Measurements from ENCODE around the gene ITIH4.

ITIH4 gene

DNA sequence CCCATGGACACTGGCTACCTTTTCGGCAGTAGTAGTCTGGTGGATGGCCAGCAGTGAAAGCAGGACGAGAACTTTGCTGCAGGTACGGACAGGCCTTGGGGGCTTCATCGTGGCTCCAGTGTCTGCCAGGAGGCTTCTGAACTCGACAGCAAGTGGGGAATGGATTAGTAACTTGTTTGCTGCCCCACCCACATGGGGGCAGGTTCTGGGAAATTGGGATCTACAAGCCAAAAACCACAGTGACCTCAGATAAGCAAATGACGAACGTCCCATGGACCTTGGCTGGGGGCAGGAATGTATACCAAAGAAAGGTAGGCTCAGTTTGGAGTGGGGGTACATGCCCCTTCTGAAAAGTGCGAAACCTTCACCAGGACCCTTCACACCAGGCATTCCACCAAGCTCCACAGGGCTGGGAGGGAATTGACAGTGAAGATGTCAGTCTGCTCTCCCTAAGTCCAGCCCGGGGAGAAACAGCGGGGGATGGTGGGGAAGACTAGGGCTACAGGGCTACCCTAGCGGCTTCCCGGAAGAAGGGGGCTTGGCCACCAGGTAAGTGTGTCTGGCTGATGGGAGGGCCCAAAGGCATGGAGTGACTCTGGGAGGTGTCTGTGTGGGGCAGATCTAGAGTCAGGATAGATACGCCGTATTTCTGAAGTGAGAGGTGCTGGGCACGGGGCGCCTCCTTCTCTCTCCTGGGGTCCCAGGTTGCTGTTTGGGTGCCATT is at the start of gene ITIH4:
ITIH4 (minus strand) TSS at position 138 of the 724 bp plus-strand sequence; CDS start at position 108, 30 bp downstream.
- no peak for DNase-seq

DNA sequence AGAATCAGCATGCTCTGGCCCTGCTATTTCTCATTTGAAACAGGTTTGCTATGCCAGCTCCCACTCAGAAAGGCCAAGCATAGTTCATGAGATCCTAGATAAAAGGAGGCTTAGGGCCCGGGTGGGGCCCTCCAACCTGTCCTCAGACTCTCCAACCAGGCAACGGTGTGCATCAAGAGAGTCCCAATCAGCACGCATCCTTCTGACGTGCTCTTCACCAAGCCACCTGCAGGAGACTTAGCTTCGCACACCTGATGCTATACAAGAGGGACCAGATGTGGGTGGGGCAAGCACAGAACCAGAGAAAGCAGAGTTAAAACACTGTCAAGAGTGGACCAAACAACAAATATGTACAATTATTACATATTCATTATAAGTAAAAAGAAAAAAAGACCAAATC is 49.6 kb upstream of the ITIH4 start:
- no peak for DNase-seq

DNA sequence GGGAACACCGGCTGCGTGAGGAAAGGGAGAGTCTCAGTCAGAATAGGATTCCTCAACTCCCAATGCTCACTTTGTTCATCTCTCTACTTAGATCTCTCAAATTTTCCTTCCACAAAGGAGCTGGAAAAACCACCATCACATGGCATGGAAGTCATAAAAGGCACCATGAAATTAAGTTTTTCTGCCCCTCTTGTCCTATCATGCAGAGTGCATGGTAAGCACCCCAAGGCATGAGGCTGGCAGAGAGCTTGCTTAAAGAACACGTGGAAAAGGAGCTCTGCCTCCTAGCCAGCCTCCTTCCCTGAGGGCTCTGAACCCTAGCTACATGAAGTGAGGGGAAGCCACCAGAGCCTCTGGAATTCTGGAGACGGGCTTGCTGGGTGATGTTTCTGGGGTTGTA is 49.1 kb upstream of the ITIH4 start:
- no peak for DNase-seq

DNA sequence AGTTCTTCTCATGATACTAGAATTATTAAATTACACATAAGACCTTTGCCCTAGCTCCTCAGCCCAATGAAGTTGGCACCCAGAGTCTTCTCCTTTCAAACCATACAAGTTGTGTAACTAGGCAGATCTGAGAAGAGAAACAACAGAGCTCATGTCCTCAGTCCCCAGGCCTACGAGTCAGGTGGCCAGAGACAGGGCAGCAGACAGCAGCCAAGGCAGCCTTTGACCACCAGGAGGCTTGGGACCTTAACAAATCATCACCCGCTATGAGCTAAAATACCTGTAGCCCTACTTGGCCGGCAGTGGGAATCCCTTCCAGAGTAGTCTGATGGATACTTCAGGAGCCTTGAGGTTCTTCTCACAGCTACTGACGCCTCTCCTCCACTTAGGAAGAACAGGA is 48.6 kb upstream of the ITIH4 start:
- DNase-seq = no peak

DNA sequence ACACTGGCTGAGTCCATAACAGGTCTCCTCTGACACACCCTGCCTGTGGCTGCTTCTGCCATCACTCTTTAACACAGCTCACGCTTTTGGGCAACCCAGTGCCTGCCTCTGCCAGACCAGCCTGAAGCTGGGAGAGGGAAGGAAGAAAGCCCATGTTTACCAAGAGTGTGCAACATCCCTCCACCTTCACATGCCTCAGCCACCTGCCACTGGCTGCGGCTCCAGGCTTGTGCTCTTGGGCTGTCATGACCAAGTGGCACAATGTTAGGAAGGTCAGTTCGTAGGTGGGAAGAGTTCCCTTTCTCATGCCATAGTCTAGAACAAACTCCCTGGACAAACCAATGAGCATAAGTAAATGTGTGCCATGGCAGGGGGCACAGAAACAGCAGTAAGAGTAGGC is 46.6 kb upstream of the ITIH4 start:
- DNase-seq = no peak

DNA sequence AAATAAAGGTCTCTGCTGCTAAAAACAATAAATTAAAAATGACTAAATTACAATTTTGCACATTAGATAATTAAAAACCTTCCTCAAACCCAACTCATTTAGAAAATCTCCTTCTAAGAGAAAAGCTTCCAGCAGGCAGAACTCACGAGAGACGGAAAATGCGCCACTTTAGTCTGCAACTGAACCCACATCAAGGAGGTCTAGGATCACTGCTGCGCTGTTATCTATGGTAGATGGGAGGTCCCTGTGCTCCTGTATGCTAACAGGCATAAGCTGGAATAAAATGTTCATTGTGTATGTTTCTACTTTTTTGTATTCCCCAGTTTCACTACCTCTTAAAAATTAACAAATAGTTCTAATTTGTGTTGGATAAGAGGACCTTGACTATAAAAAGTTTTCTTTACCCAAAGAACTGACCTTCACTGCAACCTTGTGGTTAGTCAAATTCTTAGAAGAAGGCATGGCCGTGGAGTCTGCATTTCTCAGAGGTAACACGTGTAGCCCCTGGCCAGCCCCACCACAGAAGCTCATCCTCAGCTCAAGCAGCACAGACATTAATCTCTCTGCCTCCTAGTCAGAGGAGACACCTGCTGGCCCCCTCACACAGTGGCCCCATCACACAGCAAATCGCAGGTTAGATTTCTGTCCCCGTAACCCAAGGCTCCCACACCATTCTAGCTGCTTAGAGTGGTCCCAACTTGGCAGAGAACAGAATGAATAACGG is 44.6 kb upstream of the ITIH4 start:
- no peak for DNase-seq

DNA sequence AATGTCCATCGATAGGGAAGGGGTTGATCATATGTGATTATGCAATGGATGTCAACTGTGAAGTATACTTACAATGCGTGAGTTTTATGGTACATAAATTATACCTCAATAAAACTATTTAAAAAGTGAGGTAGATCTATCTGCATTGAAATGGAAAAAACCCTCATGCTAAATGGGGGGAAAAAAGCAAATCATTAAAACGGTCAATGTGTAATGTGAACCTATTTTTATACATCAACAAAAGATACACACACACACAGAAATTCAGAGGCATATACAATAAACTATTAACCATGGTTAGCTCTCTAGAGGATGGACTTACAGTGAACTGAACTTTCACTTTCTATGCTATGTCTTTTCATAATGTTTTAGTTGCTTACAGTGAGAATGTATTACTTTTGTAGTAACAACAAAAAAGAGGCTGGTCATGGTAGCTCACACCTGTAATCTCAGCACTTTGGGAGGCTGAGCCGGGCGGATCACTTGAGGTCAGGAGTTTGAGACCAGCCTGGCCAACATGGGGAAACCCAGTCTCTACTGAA is 43.8 kb upstream of the ITIH4 start:
- no peak for DNase-seq

DNA sequence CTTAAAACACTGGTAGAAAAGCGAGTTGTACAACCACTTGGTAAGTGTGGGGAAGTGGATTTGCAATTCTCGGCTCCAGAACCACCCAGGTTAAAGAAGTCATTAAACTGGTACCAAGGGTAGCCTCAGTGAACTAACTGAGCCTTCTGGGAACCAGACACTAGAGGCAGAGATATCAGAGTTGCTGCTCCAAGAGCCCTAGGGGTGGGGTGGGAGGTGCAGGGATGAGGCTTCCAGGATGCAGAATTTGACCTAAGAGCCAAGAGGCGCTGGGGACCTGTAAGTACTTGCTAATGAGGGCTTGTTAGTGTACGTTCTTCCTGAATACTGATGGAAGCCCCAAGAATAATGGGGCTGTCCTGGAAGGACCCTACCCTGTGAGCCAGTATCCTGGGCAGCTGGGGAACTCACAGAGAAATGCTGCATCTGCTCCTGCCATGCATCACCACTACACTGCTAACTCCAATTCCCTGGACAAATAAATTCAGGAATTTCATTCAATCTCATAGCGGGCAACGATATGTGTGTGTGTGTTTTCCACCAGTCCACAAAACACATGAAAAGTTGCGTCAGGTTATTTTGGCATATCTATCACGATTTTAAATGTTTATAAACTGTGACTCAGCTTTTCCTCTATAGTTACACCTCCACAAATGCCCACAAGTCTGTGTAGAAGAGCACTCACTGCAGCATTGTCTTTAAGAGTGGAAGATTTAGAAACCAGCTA is 43.1 kb upstream of the ITIH4 start:
- DNase-seq = no peak

DNA sequence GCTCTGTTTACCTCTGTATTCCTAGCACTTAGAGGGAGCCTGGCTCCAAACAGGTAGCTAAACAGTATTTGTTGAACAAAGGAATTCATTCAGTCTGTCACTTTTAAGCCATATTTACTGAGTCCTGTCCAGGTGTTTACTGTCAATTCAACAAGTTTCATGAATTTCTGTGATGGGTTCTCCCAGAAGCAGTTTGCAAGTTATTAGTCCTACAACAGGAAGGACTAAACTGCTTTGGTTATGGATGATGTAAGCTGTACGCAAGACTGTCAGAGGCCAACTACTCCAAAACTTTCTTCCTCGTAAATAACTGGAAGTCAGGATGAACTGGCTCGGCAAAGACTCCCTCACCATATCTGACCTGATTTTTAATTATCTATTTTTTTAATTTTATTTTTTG is 41.8 kb upstream of the ITIH4 start:
- no peak for DNase-seq

DNA sequence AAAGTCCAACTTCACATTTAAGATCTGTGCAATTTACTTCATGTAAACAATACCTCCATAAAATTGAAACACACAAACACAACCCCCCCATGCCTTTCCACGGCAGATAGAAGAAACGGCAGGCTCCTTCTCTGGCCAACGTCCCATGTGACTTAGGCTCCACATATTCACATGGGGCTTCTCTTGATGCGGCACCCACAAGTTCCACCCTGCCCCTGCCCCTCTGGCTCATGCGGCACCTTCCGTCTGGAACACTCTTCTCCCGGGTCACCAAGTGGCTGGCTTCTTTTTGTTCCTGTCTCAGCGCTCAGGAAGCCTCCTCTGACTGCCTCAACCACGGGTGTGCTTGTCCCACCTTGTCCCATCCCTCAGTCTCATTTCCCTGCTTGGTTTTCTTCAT is 41.3 kb upstream of the ITIH4 start:
- no peak for DNase-seq

DNA sequence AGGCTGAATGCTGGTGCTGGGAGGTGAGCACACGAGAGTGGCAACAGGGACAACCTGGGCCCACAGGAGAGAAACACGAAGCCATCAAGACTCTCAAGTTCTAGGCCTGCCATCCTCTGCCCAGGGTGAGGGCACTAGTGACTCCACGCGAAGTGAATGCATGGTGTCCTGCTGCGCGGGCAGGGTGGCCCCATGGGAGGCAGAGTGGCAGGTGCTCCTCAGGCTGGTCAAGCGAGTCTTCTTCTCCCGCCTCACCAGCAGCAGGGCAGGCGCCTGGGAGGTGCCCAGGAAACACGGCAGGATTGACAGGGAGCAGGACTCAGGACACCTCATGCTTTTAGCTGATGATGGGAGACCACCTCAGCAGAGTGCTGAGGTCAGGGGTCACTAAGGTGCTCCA is 40.0 kb upstream of the ITIH4 start:
- no peak for DNase-seq

DNA sequence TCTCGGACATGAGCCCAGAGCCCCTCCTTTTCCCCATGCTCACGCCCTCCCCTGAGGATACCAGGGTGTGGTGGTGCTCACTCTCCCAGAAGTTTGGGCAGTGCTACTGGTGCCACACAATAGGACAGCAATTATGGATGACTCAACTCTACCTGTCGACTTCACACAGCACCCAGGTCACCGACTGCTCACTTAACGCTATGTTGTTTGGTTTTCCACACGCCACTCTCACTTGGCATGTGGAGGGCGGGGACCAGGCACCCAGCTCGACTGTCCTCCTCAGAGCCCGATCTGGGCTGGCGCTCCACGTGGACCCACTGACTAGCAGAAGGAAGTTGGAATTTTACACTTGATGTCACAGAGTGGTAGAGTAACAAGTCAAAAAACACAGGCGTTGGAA is 36.0 kb upstream of the ITIH4 start:
- DNase-seq = no peak

DNA sequence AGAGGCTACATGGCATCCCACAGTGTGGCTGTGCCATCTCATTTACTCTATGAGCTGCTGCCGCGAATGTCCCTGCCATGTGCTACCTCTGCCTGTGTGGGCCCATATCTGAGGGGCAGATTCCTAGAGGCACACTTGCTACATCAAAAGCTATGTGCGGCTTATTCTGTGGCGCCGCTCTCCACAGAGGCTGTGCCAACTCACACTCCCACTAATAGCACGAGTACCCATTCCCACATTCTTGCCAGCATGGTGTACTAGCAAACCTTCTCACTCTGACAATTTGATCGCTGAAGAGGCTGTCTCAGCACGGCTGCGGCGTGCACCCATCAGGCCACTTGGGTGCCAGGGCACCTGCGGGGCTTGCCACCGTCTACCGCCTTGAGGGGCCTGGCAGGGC is 35.5 kb upstream of the ITIH4 start:
- no peak for DNase-seq

DNA sequence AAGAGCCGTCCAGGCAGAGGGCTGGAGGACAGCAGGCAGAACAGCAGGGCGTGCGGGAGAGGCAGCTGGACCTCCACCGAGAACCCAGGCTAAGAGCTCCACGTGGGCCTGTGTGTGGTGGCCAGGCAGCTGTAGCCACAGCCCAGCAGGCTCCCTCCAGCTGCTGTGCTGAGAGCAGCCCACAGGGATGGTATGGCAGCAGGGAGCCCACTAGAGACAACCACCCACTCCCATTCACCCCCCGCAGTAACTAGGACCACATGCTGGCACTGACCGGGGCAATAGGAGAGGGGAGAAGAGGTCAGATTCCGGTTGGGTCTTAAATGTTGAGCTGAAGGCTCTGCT is 29.9 kb upstream of the ITIH4 start:
- no peak for DNase-seq

DNA sequence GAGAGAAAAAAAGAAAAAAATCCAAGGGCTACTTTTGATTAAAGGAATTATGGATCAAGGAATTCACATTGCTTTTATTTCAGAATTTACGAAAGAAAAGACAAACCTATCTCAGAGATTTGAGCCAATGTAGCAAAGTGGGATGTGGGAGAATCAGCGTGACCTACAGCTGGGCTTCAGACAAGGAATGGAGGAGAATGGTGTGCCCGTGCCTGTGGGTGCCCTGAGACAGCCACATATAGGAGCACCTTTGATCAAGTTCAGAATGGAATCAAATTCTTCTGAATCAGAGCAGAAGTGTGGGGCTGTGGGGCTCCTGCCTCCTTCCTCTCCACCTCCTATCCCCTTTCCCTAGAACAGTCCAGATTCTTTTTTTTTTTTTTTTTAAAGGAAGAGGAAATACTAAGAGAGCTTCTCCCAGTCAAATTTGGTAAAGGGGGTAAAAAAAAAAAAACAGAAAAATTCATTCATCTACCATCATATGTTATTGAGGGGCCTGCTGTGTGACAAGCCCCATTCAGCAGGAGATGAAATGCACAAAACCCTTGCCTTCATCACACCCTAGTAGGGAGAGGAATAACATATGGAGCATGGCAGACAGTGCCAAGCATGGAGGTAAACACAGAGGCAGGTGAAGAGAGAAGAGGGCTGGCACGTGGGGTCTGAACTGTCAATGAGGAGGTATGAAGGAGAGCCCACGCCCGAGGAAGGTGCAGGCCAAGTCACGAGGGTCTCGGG is 29.4 kb upstream of the ITIH4 start:
- no peak for DNase-seq

DNA sequence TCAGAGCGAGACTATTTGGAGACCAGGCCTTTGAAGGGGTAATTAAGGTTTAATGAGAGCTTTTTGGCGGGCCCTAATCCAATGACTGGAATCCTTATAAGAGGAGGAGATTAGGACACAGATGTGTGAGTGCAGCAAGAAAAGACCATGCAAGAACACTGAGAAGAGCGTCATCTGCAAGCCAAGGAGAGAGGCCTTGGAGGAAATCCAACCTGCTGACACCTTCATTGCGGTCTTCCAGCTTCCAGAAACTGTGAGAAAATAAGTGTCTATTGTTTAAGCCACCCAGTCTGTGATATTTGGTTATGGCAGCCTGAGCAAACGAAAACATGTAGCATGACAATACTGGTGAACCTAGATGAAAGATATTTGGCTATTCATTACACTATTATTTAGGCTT is 27.4 kb upstream of the ITIH4 start:
- no peak for DNase-seq

DNA sequence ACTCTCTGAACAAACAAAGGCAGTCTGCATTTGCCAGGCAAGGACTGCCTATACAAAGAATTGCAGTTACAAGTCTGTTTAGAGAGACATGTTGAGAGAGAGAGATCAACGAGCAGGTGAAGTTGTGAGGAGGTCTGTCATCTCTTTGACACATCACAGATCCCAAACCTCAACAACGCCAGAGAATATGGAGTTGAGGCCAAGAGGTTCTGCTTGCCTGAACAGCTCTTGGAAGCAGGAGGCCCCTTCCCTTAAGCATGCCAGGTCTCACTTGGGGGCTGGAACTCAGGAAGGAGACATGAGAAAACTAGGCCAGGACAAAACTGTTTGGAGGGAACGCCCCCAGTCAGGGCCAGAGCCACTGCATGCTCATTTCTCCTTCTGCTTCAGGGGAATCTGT is 26.7 kb upstream of the ITIH4 start:
- DNase-seq = no peak

DNA sequence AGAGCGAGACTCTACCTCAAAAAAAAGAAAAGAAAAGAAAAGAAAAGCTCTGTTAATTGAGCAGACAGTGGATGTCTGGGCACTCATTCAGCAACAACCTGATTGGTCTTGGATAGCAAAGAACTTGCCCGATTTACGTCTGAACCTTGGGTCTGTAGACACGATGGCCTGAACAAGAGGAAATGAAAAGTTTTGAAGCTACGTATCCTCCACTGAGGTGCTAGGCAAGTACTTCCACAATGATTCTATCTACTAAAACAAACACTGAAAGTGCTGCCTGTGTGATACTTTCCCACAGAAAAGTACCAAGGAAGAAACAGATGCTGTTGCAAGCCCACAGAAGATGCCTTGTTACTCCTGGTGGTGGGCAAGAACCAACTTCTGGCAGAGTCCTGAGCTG is 26.2 kb upstream of the ITIH4 start:
- DNase-seq = no peak

DNA sequence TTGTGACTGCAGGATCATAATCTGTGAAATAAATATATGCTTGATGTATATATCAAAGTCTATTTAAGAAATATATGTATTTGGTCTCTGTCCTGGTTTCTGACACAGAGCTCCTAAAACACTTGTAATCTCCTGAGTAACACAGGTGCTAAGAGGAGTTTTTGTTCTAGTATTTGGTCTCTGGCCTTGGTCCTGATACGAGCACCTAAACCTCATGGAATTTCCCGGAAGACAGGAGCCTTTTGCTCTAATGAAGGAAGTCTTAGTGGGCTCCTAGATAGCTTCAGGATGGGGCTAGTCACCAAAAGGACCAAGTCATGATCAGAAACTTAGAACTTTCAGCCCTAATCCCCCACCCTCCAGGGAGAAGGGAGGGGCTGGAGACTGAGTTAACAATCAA is 23.5 kb upstream of the ITIH4 start:
- DNase-seq = no peak

DNA sequence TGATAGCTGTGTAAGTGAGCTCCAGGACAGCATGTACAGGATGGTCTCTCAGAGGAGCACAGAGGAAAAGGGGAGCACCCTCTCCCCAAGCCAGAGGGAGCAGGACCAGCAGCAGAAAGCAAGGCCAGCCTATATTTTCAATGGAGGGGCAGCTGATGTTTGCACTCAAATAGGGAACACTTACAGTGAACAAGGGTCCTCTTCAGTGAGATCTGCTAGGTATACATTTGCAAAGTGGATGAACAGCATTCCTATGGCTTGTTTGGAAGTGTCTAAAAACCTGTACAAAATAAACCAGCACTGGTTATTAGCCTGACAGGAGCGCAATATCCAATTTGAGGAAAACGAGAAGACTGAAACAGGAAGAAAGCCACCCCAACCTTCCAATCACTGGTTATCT is 21.9 kb upstream of the ITIH4 start:
- no peak for DNase-seq

DNA sequence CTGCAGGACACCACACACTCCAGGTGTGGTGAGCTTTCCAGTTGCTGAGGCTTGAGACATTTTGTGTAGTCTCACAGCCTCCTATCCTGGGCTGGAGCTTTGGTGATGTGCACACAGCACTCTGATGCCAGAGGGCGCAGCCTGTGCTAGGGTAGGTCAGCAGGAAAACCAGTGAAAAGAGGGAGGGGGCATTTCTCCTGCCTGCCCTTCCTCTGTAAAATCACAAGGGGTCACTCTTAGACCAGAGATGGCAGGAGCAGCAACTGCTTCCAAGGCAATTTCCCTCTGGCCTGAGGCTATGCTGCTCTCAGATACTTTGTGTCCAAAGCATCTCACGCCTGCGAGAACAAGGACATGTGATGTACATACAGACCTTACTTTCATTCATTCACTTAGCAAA is 20.9 kb upstream of the ITIH4 start:
- peak; percentile 41 for DNase-seq

DNA sequence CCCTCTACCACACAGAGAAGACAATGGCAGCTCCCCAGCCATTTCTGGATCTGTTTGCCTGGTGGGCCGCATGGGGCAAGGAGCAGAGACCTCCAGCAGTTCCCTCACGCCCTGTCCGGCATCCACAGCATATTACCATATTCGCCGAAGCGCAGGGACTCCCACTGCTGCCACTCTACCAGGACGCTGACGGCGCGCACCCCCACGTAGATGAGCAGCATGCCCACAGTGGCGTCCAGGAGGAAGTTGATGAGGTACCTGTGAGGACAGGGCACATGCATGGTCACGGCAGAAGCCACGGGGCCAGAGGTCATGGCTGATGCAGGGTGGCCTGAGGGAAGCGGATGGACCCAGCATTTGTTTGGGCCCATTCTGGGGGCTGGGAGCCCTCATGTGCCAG is 19.2 kb upstream of the ITIH4 start:
- no peak for DNase-seq

DNA sequence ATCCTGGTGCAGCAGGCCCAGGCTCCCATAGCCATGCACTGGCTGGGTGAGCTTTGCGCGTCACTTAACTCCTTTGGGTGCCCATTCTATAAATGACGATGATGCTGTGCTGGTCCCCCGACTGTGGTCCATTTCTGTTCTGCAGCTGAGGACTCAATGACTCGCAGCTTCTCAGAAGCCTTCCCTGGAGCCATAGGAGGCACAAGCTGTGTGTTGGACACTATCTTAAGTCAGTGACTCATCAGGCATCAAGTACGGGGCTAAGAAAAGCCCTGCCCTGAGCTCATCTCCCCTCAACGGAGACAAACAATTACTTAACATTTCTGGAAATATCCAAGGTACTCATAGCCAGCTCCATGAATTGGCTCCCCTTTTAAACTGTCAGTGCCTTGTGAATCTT is 18.1 kb upstream of the ITIH4 start:
- DNase-seq = no peak

All from CD4-positive, alpha-beta T cell treated with Interleukin-21 for 1 hour (primary cell).